AG04450 (cell line): ENCODE measurements around the gene CTNNBL1. TPM values are rescaled to one million over a fixed set of nuclear protein-coding genes. Genes with fewer than 3 reads are reported as not detected.

Source experiments
- CTCF ChIA-PET: fragments of 300-600, 350-600 bp; formaldehyde crosslinking; extraction: SDS; loops from one replicate; lab custom pipeline; 2022; ENCODE audit warnings: antibody characterized with exemption, inconsistent platforms; lab: Charles Lee
- POLR2A ChIA-PET: fragments of 350-600 bp; formaldehyde crosslinking; extraction: SDS; loops from one replicate; lab custom pipeline; 2021; ENCODE audit warnings: antibody characterized with exemption, inconsistent platforms; lab: Yijun Ruan, JAX
- DNase-seq: peaks from one replicate; pipeline ENCODE4 v3.0.0-alpha.2; 2011; ENCODE audit warnings: low read depth, low spot score
- H3K27ac ChIP-seq: one replicate; pipeline ENCODE4 v1.5.1; 2012; ENCODE audit warnings: low read depth, low read length, control low read depth
- H3K27me3 ChIP-seq: one replicate; pipeline ENCODE4 v1.6.0; 2012; ENCODE audit warnings: low read length; ENCODE audit not compliant: control insufficient read depth, insufficient read depth
- H3K4me3 ChIP-seq: 2 replicates; pipeline ENCODE4 v1.5.1; 2011; ENCODE audit warnings: mild to moderate bottlenecking, low read depth, low read length, control low read depth
- H3K9me3 ChIP-seq: 2 replicates; pipeline ENCODE4 v1.5.1; 2012; ENCODE audit warnings: low read length; ENCODE audit not compliant: control insufficient read depth, insufficient read depth
- polyA plus RNA-seq: library from polyadenylated mRNA; depleted of rRNA; stranded (reverse); fragments of >200 nt; gene quantifications from 2 replicates; pipeline ENCODE4 v1.2.3, GENCODE V29; 2011
- TF ChIP-seq, protein P1 (sequence below): IDR thresholded peaks from 2 replicates; pipeline ENCODE4 v1.5.1; 2011; ENCODE audit warnings: low read depth, low read length, control low read depth, inconsistent platforms

CTNNBL1 gene
- polyA plus RNA-seq, 1 experiment = 27.1 TPM

DNA sequence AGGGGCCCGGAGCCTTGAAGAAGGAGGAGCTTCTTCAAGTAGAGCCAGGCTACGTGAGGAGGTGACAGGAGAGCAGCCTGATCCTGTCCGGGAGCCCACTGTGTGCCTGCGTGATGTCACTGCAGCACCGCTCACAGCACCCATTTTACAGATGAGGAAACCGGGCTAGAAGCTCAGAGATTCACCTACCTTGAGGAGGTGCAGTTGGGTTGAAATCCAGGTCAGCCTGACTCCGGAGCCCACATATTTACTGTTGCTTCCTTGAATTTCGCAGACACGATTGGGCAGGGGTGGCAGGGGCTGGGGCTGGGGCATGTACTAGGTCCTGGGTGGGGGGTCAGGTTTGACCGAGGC is 221.6 kb downstream of the CTNNBL1 start:
- Histone ChIP-seq H3K27me3 (peaks cover 84% of the 10 kb centered on the region), H3K4me3 (no peak overlapping the region), H3K27ac (no peak overlapping the region), H3K9me3 (no peaks in the 10 kb centered on the region; the same call in 1 of the 2 replicates)
- TF ChIP-seq, protein P1, sequence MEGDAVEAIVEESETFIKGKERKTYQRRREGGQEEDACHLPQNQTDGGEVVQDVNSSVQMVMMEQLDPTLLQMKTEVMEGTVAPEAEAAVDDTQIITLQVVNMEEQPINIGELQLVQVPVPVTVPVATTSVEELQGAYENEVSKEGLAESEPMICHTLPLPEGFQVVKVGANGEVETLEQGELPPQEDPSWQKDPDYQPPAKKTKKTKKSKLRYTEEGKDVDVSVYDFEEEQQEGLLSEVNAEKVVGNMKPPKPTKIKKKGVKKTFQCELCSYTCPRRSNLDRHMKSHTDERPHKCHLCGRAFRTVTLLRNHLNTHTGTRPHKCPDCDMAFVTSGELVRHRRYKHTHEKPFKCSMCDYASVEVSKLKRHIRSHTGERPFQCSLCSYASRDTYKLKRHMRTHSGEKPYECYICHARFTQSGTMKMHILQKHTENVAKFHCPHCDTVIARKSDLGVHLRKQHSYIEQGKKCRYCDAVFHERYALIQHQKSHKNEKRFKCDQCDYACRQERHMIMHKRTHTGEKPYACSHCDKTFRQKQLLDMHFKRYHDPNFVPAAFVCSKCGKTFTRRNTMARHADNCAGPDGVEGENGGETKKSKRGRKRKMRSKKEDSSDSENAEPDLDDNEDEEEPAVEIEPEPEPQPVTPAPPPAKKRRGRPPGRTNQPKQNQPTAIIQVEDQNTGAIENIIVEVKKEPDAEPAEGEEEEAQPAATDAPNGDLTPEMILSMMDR = no peak
- no peak for DNase-seq
- ChIA-PET CTCF (interaction anchor here (0.7 to 0.9 kb wide), 2 partner anchors 77 to 306 kb away, joined by 3 to 5 read pairs; no protein-coding TSS in a partner anchor), POLR2A (no interaction called here)

DNA sequence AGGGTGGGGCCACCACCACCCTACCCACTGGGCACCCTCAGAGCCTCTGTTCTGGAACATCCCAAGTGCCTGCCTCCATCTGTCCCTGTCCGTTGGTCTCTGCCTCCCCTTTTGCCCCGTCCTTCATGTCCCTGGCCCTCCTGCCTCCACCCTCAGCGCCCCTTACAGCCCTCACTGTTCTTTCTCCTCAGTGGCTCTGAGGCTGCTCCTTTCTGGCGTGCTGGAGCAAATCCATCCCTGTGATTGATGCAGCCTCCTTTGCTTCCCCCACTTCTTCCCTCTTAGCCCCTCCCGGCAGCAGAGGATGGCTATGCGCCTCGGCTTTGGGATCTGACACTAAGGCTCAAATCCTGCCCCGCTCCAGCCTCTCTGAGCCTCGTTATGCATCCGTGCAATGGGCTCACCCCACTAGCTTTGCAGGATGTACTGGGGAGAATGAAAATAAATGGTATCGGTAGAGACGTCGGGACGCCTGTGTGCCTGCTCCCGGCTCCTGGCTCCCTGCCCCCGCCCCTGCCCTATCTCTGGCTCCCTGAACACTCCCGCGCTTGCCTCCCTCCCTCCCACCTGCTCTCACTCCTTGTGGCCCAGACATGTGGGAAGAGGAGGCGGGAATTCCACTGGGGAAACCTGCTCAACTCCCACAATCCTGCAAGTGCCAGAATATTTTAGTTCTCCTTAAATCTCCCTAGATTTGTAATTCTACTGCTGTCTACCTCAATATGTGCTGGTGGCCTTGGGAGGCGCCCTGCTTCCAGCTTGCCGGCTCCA is 222.2 kb downstream of the CTNNBL1 start:
- Histone ChIP-seq H3K9me3 (no peaks in the 10 kb centered on the region; the same call in 1 of the 2 replicates), H3K27ac (peak overlapping the region; percentile 47), H3K4me3 (no peak overlapping the region), H3K27me3 (peaks cover 88% of the 10 kb centered on the region)
- ChIA-PET POLR2A (no interaction called here), CTCF (interaction anchor here (0.9 kb wide), 1 partner anchor 77 kb away, joined by 5 read pairs; no protein-coding TSS in a partner anchor)
- no peak for DNase-seq
- TF ChIP-seq, protein P1 = 0 out of 2 replicates have a peak, but pooled peaks have one; percentile 11

DNA sequence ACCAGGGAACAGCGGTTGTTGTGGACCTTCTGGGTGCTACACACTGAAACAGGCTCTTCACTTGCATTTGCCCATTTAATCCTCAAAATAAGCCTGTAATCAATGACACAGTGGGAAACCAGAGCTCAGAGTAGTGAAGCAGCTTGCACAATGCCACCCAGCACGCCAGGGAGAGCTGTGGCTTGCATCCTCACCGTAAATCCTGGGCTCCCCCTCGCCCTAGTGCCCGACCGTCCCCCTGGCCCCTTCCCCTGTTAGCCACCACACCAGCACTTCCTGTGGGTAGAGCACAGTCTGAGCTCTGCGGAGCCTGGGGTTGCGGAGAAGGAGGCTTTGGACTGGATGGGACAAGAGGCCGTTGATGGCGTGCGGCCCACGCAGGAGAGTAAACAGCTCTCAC is 223.6 kb downstream of the CTNNBL1 start:
- ChIA-PET CTCF (interaction anchor here (0.6 kb wide), 1 partner anchor 63 kb away, joined by 7 read pairs; no protein-coding TSS in a partner anchor), POLR2A (no interaction called here)
- TF ChIP-seq, protein P1 = no peak
- peaks cover 84% of the 10 kb centered on the region for H3K27me3 ChIP-seq
- H3K27ac ChIP-seq = no peak overlapping the region
- H3K9me3 ChIP-seq = no peaks in the 10 kb centered on the region; the same call in 1 of the 2 replicates
- no peak for DNase-seq
- no peak overlapping the region for H3K4me3 ChIP-seq

DNA sequence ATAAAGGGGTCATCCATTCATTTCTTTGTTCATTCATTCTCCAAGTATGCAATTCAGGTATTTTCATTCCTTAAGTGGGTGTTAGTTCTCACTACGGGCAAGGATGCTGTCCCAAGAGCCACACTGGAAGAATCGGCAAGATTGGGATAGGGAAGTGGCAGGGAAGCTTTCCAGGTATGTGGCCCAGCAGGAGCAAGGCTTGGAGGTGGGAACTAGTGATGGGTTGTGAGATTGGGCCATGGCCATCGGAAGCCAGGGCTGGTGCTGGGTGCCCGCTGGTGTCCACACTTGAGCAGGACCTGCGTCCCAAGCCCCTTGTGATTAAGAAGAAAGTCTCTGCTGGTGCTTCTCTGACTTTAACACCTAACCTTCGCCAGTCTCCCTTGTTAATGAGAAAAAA is 224.2 kb downstream of the CTNNBL1 start:
- H3K9me3 ChIP-seq = no peaks in the 10 kb centered on the region; the same call in 1 of the 2 replicates
- H3K4me3 ChIP-seq = no peak overlapping the region
- DNase-seq = no peak
- peaks cover 80% of the 10 kb centered on the region for H3K27me3 ChIP-seq
- POLR2A ChIA-PET = no interaction called here
- CTCF ChIA-PET = no interaction called here
- TF ChIP-seq, protein P1 = no peak
- H3K27ac ChIP-seq = no peak overlapping the region

DNA sequence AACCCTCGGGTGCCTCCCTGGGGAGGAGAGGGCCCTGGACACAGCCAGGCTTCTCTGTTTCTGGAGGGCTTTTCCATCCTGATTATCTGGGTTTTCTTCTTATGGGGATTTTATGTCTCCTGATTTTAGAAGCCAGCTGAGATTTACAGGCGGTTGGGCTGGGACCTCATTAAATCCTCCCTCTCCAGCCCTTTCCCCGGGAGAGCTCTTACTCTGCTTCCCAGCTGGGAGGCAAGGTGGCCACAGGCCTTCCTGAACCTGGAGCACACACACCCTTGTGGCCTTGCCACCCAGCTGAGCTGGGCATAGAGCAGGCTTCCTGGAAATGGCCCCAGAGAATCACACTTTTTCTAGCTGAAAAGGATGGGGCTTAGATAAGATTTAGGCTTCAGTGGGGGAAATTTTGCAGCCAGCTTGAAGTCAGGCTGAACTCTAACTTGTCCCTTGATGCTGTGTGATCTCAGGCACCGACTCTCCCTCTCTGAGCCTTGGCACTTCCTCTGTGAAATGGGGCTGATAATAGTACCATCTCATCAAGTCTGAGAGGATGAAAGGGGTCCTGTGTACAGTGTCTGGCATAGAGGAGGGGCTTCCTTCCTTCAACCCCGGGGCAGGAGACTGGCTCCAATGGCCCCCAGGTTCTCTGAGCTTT is 225.7 kb downstream of the CTNNBL1 start:
- POLR2A ChIA-PET = no interaction called here
- DNase-seq = no peak
- Histone ChIP-seq H3K27ac (no peak overlapping the region), H3K4me3 (no peak overlapping the region), H3K9me3 (no peaks in the 10 kb centered on the region), H3K27me3 (peaks cover 71% of the 10 kb centered on the region)
- CTCF ChIA-PET = no interaction called here
- TF ChIP-seq, protein P1 = no peak
